Sciatic nerve (tissue), 2 donors: Measurements from ENCODE around the gene PCDHGC4. TPM values are rescaled to one million over a fixed set of nuclear protein-coding genes. Genes with fewer than 3 reads are reported as not detected.

Experiments used
- ATAC-seq: fragments of 200-7000 bp; cut with Tn5 transposase; one replicate; pipeline ENCODE4 v1.9.1; 2020; ENCODE audit warnings: mild to moderate bottlenecking, moderate library complexity
- DNase-seq: peaks from one replicate; pipeline ENCODE4 v3.0.0-alpha.2; 2020; ENCODE audit warnings: low spot score
- intact Hi-C: fragments of 100-400 bp; cut with DNase I; formaldehyde crosslinking; loops from one replicate; pipeline ENCODE4 v1.14.2; 2022
- total RNA-seq: library from RNA; stranded (reverse); fragmentation: NEBNext Ultra II Directional; extraction: Animal tissue kit (Norgen Biotek cat#: 25700); gene quantifications from one replicate; pipeline ENCODE4 v1.2.1, GENCODE V29; 2021
- donor health status: DM: no; HTN: no; CAD: no.
- donor health status: DM: no; HTN: no; CAD: no.

The PCDHGC4 gene
- total RNA-seq, 1 donor from 2014 or later, result 4.5 TPM

GRCh38 chr5:141488591-141489561 lies 4.0 kb downstream of the PCDHGC4 start, which contains the start of gene PCDHGC5:
PCDHGC5 (plus strand) TSS chr5:141489081; CDS start chr5:141489241, 160 bp downstream.
- DNase-seq (no peak), ATAC-seq (no peak)
- intact Hi-C loops, result no loop called here

GRCh38 chr5:141489841-141490240 lies 5.0 kb downstream of the PCDHGC4 start:
- no peak for ATAC-seq
- DNase-seq, result no peak
- intact Hi-C loops, result no loop called here

- intact Hi-C loops, result no loop called here
These were observed 5.4 kb downstream of the PCDHGC4 start for GRCh38 chr5:141490271-141490670.

GRCh38 chr5:141490771-141491170 lies 5.9 kb downstream of the PCDHGC4 start:
- intact Hi-C loops, result no loop called here
- DNase-seq, result no peak
- no peak for ATAC-seq

More at GRCh38 chr5:141490271-141490670, 5.4 kb downstream of the PCDHGC4 start:
- ATAC-seq (no peak), DNase-seq (no peak)

- intact Hi-C loops, result no loop called here
- ATAC-seq (no peak), DNase-seq (no peak)
These were observed 6.7 kb downstream of the PCDHGC4 start for GRCh38 chr5:141491323-141492167.

GRCh38 chr5:141492168-141492885 lies 7.5 kb downstream of the PCDHGC4 start:
- intact Hi-C loops, result no loop called here
- DNase-seq (no peak), ATAC-seq (no peak)

GRCh38 chr5:141493500-141494422 lies 8.9 kb downstream of the PCDHGC4 start:
- DNase-seq (no peak), ATAC-seq (peak; percentile 78)
- intact Hi-C loops, result no loop called here

- intact Hi-C loops, result no loop called here
- DNase-seq, result no peak
- ATAC-seq, result no peak
These were observed 10.1 kb downstream of the PCDHGC4 start for GRCh38 chr5:141494761-141495452.

- intact Hi-C loops, result no loop called here
- ATAC-seq (no peak), DNase-seq (no peak)
These were observed 10.6 kb downstream of the PCDHGC4 start for GRCh38 chr5:141495453-141495811.

GRCh38 chr5:141496038-141496437 lies 11.2 kb downstream of the PCDHGC4 start:
- ATAC-seq (no peak), DNase-seq (no peak)
- intact Hi-C loops, result no loop called here

- intact Hi-C loops, result no loop called here
- no peak for ATAC-seq
- no peak for DNase-seq
These were observed 16.9 kb downstream of the PCDHGC4 start for GRCh38 chr5:141501761-141502160.

GRCh38 chr5:141503681-141504080 lies 18.9 kb downstream of the PCDHGC4 start:
- DNase-seq, result no peak
- ATAC-seq, result no peak
- intact Hi-C loops, result no loop called here

- intact Hi-C loops, result no loop called here
- DNase-seq, result no peak
- no peak for ATAC-seq
These were observed 19.4 kb downstream of the PCDHGC4 start for GRCh38 chr5:141504216-141504615.

- intact Hi-C loops, result no loop called here
- DNase-seq (no peak), ATAC-seq (no peak)
These were observed 21.7 kb downstream of the PCDHGC4 start for GRCh38 chr5:141506381-141507155.

GRCh38 chr5:141507387-141508091 lies 22.7 kb downstream of the PCDHGC4 start:
- ATAC-seq, result peak; percentile 90
- intact Hi-C loops, result no loop called here
- DNase-seq, result peak; percentile 85

- DNase-seq (no peak), ATAC-seq (peak; percentile 1)
- intact Hi-C loops, result no loop called here
These were observed 23.6 kb downstream of the PCDHGC4 start for GRCh38 chr5:141508440-141508797.
